HG02970 (cell line): ENCODE data around the gene ARHGAP12.
"Not testable (repeated sequence)": the region's sequence is repeated elsewhere in the genome, so short reads cannot be mapped to it uniquely, and the experiment has no call there.

Experiments
- ATAC-seq: cut with Tn5 transposase; IDR thresholded peaks from one replicate; pipeline ENCODE4 v1.9.1; 2021; ENCODE audit warnings: mild to moderate bottlenecking, moderate library complexity, moderate number of reproducible peaks; ENCODE audit not compliant: unreplicated experiment, low FRiP score

ARHGAP12 gene

DNA sequence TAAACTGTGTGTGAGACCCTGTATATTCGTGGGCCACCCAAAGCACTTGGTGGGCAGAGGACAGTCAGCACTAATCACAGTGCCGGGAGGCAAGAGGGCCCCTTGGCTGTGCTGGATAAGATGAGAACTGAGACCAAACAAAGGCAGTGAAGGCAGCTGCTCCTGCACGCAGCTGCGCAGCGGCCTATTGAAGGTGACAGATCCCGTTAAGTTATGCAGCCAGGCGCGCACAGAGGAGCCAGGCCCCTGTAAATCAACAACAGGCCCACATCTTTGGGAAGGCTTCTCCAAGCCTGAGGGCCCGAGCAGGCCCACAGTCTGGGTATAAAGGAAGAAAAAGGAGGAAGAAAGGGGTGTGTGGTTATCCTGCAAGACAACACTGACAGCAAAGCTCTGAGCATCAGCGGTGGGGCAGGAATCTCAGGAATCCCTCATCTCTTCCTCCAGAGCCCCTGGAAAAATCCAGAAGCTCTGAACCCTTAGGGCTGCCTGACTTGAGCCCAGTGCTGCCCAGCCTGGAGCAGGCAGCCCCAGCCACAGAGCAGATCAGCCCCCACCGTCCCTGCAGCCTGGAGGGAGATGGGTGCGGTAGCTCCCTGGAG is 154.2 kb downstream of the ARHGAP12 start:
- ATAC-seq, result no peak

GRCh38 chr10:31773749-31774298 is 154.8 kb downstream of the ARHGAP12 start:
- no peak for ATAC-seq

DNA sequence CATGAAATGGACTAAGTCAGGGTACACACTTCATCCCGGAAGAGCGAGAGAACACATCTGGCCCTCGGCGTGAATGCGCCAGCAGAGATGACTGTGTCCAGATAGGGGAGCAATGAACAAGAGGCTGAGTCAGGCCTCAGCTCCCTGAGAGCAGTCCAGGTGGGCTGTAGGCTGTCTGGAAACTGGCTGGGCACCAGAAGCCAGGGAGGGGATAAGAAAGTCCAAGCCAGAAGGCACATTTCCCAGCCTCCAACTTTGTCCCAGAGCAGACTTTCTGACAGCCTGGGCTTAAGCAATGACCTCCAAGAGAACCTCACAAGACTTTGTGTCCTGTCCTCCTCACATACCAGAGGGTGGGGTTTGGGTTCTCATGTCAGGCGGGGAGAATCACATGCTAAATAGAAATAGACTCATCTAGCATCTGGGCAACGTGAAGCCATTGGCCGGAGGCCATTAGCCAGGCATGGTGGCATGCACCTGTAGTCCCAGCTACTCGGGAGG is 157.2 kb downstream of the ARHGAP12 start:
- no peak for ATAC-seq

- ATAC-seq, result no peak
These were observed 158.2 kb downstream of the ARHGAP12 start for GRCh38 chr10:31770307-31770902.

DNA sequence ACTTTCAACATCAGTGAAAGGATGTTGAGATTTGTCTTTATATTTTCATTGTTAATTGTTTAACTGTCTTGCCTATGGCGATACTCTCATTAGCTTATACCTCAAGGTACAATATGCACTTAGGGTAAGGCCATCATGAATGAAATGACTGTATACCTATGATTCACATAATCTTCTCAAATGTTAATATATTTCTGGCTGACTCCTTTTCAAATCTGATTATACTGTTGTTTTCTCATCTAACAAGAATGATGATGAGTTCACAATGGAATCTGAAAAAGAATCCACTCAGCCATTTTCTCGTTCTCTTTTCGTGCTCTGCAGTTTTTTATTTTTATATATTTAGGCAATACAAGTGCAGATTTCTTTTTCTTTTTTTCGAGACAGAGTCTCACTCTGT is 159.1 kb downstream of the ARHGAP12 start:
- ATAC-seq, result no peak

DNA sequence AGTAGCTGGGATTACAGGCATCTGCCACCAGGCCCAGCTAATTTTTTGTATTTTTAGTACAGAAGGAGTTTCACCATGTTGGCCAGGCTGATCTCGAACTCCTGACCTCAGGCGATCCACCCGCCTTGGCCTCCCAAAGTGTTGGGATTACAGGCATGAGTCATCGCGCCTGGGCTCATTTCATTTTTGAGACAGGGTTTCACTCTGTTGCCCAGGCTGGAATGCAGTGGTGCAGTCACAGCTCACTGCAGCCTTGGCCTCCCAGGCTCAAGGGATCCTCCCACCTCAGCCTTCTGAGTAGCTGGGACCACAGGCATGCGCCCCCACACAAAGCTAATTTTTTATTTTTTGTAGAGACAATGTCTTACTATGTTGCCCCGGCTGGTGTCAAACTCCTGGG is 159.7 kb downstream of the ARHGAP12 start:
- ATAC-seq, result not testable (repeated sequence)

DNA sequence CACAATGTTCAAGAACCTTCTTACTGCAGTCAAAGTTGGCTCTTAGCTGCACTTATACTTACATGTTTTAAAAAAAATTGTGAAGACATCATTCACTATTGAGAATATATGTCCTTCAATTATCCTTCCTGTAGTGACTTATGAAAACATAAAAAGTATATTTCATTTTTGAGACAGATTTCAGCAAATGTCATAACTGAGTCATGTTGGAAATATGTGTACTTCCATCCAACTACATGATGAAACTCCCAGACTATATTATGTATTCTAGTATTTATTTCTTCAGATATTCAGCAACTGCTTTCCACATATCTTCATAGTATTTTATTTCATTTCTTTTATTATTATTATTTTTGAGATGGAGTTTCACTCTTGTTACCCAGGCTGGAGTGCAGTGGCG is 160.2 kb downstream of the ARHGAP12 start:
- no peak for ATAC-seq

DNA sequence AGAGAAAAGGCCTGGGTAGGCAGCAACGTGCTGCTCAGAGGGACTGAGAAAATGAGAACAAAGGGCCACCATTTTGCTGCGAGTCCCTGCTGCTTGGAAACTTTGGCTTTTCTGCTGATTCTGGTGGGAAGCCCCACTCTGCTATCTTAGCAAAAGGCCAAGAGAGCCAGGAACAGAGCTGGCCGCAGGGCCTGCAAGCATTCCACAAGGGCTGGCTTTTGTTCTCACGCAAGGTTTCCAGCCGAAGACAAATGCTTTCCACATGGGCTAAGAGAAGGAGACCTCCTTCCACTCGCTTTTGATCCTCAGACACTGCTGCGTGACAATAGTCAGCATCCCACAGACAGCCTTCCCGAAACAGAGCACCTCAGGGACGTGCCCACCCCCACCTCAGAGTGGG is 163.1 kb downstream of the ARHGAP12 start:
- ATAC-seq, result no peak

GRCh38 chr10:31762316-31762715 is 166.3 kb downstream of the ARHGAP12 start:
- ATAC-seq, result no peak

GRCh38 chr10:31761156-31761555 is 167.5 kb downstream of the ARHGAP12 start:
- ATAC-seq, result no peak

DNA sequence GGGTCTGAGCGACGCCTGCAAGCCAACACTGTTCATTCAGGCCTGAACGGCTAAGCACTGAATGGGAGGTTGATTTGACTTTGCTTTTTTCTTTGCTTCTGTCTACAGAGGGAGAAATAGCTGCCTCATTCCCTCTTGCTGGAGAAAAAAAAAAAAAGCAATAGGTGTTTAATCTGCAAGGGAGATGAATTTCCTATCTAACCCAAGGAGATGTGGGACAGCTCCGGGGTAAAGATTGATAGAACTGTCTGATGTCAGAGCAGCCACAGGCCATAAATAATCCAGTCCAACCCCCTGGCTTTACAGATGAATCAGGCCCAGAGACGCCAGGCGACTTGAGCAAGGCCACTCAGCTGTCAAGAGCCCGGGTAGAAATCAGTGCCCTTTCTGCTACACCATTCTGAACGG is 168.0 kb downstream of the ARHGAP12 start:
- no peak for ATAC-seq

GRCh38 chr10:31759799-31760626 is 168.6 kb downstream of the ARHGAP12 start:
- peak; percentile 97 for ATAC-seq

- ATAC-seq, result no peak
These were observed 169.4 kb downstream of the ARHGAP12 start for GRCh38 chr10:31759124-31759798.

DNA sequence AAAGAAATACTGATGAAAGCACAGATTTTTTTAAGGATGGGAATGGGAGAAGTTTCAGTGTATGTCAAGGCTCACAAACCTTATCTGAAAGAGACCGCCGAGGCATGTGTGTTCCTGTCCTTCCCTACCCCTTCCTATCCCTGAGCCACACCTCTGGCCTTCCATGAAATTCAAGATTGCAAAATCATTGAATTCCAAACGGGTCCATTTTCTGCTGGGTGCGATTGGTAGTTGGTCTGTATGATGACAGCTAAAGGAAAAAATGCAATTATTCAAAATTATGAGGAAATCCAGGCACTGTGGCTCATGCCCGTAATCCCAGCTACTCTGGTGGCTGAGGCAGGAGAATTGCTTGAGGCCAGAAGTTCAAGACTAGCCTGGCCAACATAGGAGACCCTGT is 170.1 kb downstream of the ARHGAP12 start:
- ATAC-seq, result no peak

DNA sequence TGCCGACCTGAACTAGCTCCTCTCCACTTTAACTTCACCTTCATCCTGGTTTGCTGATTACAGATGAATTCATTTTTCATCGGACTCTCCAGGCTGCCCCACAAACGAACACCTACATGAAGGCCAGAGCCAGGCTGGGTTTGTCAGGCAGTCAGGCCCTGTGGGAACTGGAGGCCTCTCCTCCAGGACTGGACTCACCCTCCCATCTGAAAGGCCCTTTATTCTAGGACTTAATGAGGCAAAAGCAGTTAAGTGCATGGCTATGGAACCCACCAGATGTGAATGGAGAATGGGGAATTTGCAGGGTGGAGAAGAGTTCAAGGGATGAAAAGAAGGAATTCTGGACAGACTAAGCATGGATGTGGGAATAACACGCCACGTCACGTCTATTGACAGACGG is 170.8 kb downstream of the ARHGAP12 start:
- no peak for ATAC-seq

DNA sequence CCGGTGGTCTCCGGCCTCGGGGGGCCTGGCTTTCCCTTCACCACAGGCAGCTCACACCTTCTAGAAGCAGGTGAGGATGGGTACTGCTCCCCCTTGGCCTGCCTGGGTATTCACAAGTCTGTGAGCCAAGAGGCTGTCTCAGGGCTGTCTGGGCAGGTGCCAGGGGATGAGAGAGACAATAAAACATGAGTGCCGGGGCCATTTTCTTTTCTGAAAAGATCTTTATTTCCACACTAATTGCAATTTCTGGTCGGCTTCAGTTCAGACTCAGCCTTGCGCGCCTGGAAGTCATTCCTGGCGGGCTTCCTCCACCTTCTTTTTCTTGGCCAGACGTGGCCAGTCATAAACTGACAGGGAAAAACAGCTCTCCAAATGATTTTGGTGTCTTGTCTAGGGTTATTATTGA is 171.2 kb downstream of the ARHGAP12 start:
- no peak for ATAC-seq

GRCh38 chr10:31756729-31757110 is 171.9 kb downstream of the ARHGAP12 start:
- no peak for ATAC-seq

DNA sequence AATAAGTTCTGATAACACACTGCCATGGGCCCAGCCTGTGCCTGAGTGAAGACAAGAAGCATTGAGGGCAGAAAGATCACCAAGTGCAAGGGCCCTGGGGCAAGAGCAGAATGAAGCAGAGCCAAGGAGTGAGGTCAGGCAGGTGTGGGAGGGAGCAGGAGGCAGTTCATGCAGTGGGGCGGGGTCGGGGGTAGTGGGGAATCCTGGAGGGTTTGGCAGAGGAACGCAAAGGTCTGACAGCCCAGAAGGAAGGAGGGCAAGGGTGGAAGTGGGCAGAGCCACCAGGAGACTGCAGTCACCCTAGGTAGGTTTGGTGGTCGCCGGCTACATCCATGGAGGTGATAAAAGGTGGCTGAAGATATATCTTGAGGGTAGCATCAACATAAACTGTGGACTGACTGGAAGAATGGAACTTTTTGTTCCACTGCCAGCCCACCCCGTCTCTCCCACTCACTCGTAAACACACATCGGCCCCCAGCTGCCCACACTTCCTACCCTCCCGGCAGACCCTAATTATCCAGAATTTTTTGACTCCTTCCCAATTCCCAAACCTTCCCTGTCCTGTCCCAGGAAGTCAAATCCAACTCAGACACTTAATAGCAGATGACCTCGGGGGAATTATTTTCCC is 172.4 kb downstream of the ARHGAP12 start:
- ATAC-seq, result no peak
